Measurements from ENCODE around the gene CMTM7. TPM values are rescaled to one million over a fixed set of nuclear protein-coding genes. Genes with fewer than 3 reads are reported as not detected.
A peak's percentile ranks its signal among the peaks of the same experiment; 100 is the strongest.

Gene CMTM7
- total RNA-seq, 1 donor: 8.2 TPM

- no peak overlapping the region for H3K4me3 ChIP-seq (ENCODE audit: low read depth, low read length)
- DNase-seq (ENCODE audit: low read depth): no peak
- TF ChIP-seq, protein P1, sequence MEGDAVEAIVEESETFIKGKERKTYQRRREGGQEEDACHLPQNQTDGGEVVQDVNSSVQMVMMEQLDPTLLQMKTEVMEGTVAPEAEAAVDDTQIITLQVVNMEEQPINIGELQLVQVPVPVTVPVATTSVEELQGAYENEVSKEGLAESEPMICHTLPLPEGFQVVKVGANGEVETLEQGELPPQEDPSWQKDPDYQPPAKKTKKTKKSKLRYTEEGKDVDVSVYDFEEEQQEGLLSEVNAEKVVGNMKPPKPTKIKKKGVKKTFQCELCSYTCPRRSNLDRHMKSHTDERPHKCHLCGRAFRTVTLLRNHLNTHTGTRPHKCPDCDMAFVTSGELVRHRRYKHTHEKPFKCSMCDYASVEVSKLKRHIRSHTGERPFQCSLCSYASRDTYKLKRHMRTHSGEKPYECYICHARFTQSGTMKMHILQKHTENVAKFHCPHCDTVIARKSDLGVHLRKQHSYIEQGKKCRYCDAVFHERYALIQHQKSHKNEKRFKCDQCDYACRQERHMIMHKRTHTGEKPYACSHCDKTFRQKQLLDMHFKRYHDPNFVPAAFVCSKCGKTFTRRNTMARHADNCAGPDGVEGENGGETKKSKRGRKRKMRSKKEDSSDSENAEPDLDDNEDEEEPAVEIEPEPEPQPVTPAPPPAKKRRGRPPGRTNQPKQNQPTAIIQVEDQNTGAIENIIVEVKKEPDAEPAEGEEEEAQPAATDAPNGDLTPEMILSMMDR (IDR thresholded peaks at IDR 0.05; ENCODE audit: insufficient read depth, low read depth, low read length): no peak
Measured at GRCh38 chr3:32495085-32495484, 103.4 kb downstream of the CMTM7 start.

GRCh38 chr3:32495609-32496008, 104.0 kb downstream of the CMTM7 start:
- no peak for DNase-seq (ENCODE audit: low read depth)
- no peak overlapping the region for H3K4me3 ChIP-seq (ENCODE audit: low read depth, low read length)
- TF ChIP-seq, protein P1 (IDR thresholded peaks at IDR 0.05; ENCODE audit: insufficient read depth, low read depth, low read length): no peak

DNA sequence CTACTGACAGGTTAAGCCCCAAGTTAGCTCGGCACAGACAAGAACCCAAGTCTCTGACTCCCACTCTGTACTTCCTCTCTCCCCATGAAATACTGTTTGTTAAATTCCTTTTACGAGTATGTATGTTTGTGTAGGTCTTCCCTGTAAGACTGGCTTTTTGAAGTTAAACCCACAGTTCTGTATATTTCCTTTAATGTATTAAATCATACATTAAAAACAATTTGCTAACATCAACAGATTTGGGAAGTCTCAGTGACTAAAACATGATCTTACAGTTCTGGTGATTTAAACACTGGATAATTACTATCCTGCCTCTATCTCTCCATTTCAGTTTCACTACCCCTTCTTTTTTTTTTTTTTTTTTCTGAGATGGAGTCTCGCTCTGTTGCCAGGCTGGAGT, 106.6 kb downstream of the CMTM7 start:
- TF ChIP-seq, protein P1 (IDR thresholded peaks at IDR 0.05; ENCODE audit: insufficient read depth, low read depth, low read length): no peak

DNA sequence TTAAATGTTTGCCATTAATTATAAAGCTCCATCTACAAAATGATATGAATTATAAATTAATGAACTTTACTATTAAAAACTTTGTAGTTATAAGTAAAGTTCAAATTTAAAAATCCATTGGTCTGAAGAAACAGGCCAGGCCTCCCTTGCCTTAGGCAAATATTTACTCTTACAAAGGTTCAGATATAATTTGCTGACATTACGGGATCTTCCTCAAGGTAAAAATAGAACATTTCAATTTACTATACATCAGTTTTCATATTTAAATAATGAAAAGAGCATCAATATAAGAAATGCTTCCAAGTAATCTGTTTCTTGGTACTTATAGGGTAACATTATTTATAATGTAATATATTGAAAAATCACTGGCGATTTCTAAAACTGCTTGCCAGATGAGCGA, 107.3 kb downstream of the CMTM7 start:
- DNase-seq (ENCODE audit: low read depth): no peak
- TF ChIP-seq, protein P1 (IDR thresholded peaks at IDR 0.05; ENCODE audit: insufficient read depth, low read depth, low read length): no peak
- H3K4me3 ChIP-seq (ENCODE audit: low read depth, low read length): no peak overlapping the region

More for the DNA sequence above, 106.6 kb downstream of the CMTM7 start:
- no peak for DNase-seq (ENCODE audit: low read depth)
- H3K4me3 ChIP-seq (ENCODE audit: low read depth, low read length): no peak overlapping the region

DNA sequence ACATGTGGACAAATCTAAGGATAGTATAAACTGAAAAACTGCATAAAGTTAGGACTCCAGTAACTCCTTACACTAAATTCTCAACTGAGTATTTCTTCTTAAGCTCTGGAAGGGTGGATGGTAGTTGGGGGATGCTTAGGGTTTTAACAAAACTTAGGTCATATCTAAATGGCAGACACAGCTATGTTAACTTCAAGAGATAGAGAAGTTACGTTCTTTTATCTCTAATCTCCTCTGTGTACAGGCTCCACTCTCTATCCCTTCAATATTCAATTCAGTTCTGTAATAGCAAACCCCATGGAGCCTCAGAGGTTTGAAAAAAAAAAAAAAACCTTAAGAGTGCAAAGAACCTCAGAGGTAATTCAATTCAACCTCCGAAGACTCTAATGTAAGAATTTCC, 107.9 kb downstream of the CMTM7 start:
- DNase-seq (ENCODE audit: low read depth): no peak
- TF ChIP-seq, protein P1 (IDR thresholded peaks at IDR 0.05; ENCODE audit: insufficient read depth, low read depth, low read length): no peak
- H3K4me3 ChIP-seq (ENCODE audit: low read depth, low read length): no peak overlapping the region

DNA sequence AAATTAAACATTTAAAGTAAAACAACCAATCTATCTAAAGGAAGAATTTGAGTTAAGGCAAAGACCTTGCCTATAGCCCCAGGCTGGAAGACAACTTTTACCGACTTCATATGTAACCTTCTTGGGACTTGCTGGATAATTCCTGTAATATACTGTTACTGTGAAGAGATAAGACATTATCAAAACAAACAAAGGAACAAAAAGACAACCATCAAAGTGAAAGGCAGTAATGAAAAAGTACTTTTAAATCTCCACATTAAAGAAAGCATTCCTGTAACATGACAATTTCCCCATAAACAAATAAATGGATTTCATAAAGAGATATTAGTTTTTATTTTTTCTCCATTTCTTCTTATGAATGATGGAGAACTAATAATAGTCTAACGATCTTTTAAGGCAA, 108.6 kb downstream of the CMTM7 start:
- TF ChIP-seq, protein P1 (IDR thresholded peaks at IDR 0.05; ENCODE audit: insufficient read depth, low read depth, low read length): no peak
- peak overlapping the region; percentile 88 for H3K4me3 ChIP-seq (ENCODE audit: low read depth, low read length)
- DNase-seq (ENCODE audit: low read depth): no peak

All from fibroblast of villous mesenchyme (primary cell).